ENCODE results near the gene EOMES. TPM values are rescaled to one million over a fixed set of nuclear protein-coding genes. Genes with fewer than 3 reads are reported as not detected.

EOMES gene
- total RNA-seq, 1 experiment from 2014 or later = 0.43 TPM

DNA sequence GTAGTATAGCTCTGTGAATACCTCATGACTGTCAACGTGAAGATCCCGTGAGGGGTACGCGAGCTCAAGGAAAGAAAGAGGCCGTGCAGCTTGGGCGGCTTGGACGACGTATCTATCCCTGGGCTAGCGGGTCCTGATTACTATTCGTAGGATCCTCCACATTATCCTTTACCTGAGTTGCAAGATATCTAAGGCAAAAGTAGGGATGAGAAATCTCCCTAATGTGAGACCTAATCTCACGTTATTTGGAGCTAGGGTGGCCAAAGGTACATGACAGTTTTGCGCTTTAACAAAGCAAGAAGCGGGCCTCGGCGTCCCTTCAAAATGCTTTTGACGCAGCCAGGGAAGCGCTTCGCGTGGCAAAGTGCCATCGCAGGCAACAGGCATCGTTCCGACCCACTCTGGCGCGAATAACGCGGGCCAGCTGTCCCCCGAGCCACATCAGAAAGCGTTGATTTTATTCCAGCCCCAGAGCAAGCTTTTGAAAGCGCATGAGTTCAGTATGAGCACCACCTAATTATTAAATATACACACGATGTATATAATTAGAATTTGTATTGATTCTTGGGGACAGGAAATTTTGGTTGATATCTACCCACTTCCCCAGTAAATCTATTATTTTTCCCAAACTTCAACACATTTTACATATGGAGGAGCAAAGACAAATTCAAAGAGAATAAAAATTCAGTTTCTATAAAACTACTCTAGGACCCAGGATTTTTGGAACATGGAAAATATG, 2.5 kb upstream of the EOMES start:
- Histone ChIP-seq H3K9me3 (no peaks in the 10 kb centered on the region), H3K4me1 (peaks cover 7% of the 10 kb centered on the region; the same call in 1 of the 2 replicates), H3K36me3 (ENCODE audit: control insufficient read depth, insufficient read depth, low read length) (no peaks in the 10 kb centered on the region), H3K27me3 (replicated peaks; ENCODE audit: control insufficient read depth, insufficient read depth, low read length) (peaks cover 2% of the 10 kb centered on the region; the same call in 1 of the 2 replicates), H3K4me3 (ENCODE audit: low read depth, low read length) (no peak overlapping the region)
- ChIA-PET CTCF (no interaction called here), POLR2A (no interaction called here)
- intact Hi-C loops (cut with micrococcal nuclease; ENCODE audit: unreplicated experiment) = no loop called here
- BruUV-seq (replicated peaks) = no TSS peak
- TF ChIP-seq, protein P1, sequence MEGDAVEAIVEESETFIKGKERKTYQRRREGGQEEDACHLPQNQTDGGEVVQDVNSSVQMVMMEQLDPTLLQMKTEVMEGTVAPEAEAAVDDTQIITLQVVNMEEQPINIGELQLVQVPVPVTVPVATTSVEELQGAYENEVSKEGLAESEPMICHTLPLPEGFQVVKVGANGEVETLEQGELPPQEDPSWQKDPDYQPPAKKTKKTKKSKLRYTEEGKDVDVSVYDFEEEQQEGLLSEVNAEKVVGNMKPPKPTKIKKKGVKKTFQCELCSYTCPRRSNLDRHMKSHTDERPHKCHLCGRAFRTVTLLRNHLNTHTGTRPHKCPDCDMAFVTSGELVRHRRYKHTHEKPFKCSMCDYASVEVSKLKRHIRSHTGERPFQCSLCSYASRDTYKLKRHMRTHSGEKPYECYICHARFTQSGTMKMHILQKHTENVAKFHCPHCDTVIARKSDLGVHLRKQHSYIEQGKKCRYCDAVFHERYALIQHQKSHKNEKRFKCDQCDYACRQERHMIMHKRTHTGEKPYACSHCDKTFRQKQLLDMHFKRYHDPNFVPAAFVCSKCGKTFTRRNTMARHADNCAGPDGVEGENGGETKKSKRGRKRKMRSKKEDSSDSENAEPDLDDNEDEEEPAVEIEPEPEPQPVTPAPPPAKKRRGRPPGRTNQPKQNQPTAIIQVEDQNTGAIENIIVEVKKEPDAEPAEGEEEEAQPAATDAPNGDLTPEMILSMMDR (IDR thresholded peaks at IDR 0.05; ENCODE audit: insufficient read depth in 1 of 2, low read depth in 1 of 2, low read length in 1 of 2, severe bottlenecking in 1 of 2, unreplicated experiment in 1 of 2) = no peak
- Mint-ChIP-seq H3K9me3 (ENCODE audit: unreplicated experiment) (no peaks in the 10 kb centered on the region), H3K27me3 (ENCODE audit: insufficient read depth, unreplicated experiment) (peaks cover 15% of the 10 kb centered on the region), H3K4me1 (ENCODE audit: low read depth, unreplicated experiment) (no peaks in the 10 kb centered on the region), H3K36me3 (ENCODE audit: insufficient read depth, unreplicated experiment) (no peaks in the 10 kb centered on the region), H3K4me3 (ENCODE audit: unreplicated experiment) (no peak overlapping the region), H3K27ac (ENCODE audit: unreplicated experiment) (no peak overlapping the region)
- DNase-seq = no peak

DNA sequence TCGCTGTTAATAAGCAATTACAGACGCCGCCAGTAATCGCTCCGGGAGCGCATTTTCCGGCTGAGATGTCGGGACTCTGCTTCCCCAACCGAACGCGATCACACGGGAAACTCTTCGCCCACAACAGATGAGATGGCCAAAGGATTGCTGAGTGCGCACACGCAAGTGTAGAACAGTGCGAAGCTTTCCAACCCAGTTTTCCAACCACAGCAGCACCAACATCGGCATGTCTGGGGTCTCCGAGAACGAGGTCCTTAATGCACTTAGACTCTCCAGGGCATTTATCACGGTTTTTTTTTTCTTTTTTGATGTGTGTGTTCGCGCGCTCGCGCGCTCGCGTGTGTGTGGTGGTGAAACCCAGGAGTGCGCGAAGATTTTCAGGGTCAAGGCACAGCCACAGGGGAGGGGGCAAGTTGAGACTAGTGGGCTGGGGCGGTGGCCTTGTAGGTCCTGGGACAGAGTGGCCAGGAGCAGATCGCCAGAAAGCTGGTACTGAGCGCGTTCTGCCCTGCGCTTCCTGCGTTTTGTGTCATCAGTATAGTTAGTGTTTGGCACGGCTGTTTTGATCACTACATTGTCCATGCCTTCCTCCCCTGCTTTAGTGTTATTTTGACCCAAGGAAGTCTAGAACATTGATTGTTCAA, 1.8 kb upstream of the EOMES start:
- H3K27me3 Mint-ChIP-seq (ENCODE audit: insufficient read depth, unreplicated experiment) = peaks cover 15% of the 10 kb centered on the region
- intact Hi-C loops (cut with micrococcal nuclease; ENCODE audit: unreplicated experiment) = no loop called here

DNA sequence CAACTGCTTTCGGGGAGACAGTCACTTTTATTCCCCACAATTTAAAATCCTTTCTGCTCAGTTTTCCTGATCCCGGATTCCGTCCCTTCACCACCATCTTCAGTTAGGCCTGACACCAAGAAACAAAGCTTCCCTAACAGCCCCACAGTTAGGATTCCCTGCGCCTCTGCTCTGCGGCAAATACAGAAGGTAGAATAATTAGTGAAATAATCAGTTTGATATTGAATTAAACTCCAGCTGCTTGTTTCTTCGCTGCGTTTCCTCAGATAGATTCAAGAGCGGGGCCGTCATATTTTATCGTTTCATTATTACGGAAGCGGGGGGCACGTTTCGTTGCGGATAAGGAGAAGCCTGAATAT, 1.3 kb upstream of the EOMES start:
- H3K4me3 Mint-ChIP-seq (ENCODE audit: unreplicated experiment) = no peak overlapping the region
- DNase-seq = no peak
- POLR2A ChIA-PET = no interaction called here
- TF ChIP-seq, protein P1 (IDR thresholded peaks at IDR 0.05; ENCODE audit: insufficient read depth in 1 of 2, low read depth in 1 of 2, low read length in 1 of 2, severe bottlenecking in 1 of 2, unreplicated experiment in 1 of 2) = no peak
- H3K4me3 ChIP-seq (ENCODE audit: low read depth, low read length) = no peak overlapping the region
- no peaks in the 10 kb centered on the region for H3K9me3 ChIP-seq
- H3K36me3 ChIP-seq (ENCODE audit: control insufficient read depth, insufficient read depth, low read length) = no peaks in the 10 kb centered on the region
- peaks cover 2% of the 10 kb centered on the region for H3K27me3 ChIP-seq (replicated peaks; ENCODE audit: control insufficient read depth, insufficient read depth, low read length)
- no peaks in the 10 kb centered on the region for H3K4me1 Mint-ChIP-seq (ENCODE audit: low read depth, unreplicated experiment)
- no peak overlapping the region for H3K27ac Mint-ChIP-seq (ENCODE audit: unreplicated experiment)
- H3K9me3 Mint-ChIP-seq (ENCODE audit: unreplicated experiment) = no peaks in the 10 kb centered on the region
- no TSS peak for BruUV-seq (replicated peaks)
- intact Hi-C loops (cut with micrococcal nuclease; ENCODE audit: unreplicated experiment) = no loop called here
- H3K36me3 Mint-ChIP-seq (ENCODE audit: insufficient read depth, unreplicated experiment) = no peaks in the 10 kb centered on the region
- CTCF ChIA-PET = no interaction called here
- H3K4me1 ChIP-seq = peaks cover 7% of the 10 kb centered on the region; the same call in 1 of the 2 replicates
- peaks cover 14% of the 10 kb centered on the region for H3K27me3 Mint-ChIP-seq (ENCODE audit: insufficient read depth, unreplicated experiment)

More for the DNA sequence above, 1.8 kb upstream of the EOMES start:
- BruUV-seq (replicated peaks) = no TSS peak
- TF ChIP-seq, protein P1 (IDR thresholded peaks at IDR 0.05; ENCODE audit: insufficient read depth in 1 of 2, low read depth in 1 of 2, low read length in 1 of 2, severe bottlenecking in 1 of 2, unreplicated experiment in 1 of 2) = no peak
- Histone ChIP-seq H3K27me3 (replicated peaks; ENCODE audit: control insufficient read depth, insufficient read depth, low read length) (peaks cover 2% of the 10 kb centered on the region; the same call in 1 of the 2 replicates), H3K4me3 (ENCODE audit: low read depth, low read length) (no peak overlapping the region), H3K36me3 (ENCODE audit: control insufficient read depth, insufficient read depth, low read length) (no peaks in the 10 kb centered on the region), H3K4me1 (peaks cover 7% of the 10 kb centered on the region; the same call in 1 of the 2 replicates), H3K9me3 (no peaks in the 10 kb centered on the region)
- Mint-ChIP-seq H3K9me3 (ENCODE audit: unreplicated experiment) (no peaks in the 10 kb centered on the region), H3K36me3 (ENCODE audit: insufficient read depth, unreplicated experiment) (no peaks in the 10 kb centered on the region), H3K27ac (ENCODE audit: unreplicated experiment) (no peak overlapping the region), H3K4me1 (ENCODE audit: low read depth, unreplicated experiment) (no peaks in the 10 kb centered on the region), H3K4me3 (ENCODE audit: unreplicated experiment) (no peak overlapping the region)
- CTCF ChIA-PET = no interaction called here
- no peak for DNase-seq
- POLR2A ChIA-PET = no interaction called here

Data from Caco-2 (cell line).